GM12875 (cell line): ENCODE data around the gene ADGRG6.

Source experiments
- H3K4me3 ChIP-seq: one replicate; pipeline ENCODE4 v1.5.1; 2011; ENCODE audit warnings: low read depth, low read length, control low read depth
- TF ChIP-seq, protein P1 (sequence below): IDR thresholded peaks from 2 replicates; pipeline ENCODE4 v1.5.1; 2011; ENCODE audit warnings: low read depth, mild to moderate bottlenecking, control low read depth, inconsistent platforms, low read length, moderate library complexity, borderline replicate concordance; ENCODE audit not compliant: insufficient read depth

The ADGRG6 gene

DNA sequence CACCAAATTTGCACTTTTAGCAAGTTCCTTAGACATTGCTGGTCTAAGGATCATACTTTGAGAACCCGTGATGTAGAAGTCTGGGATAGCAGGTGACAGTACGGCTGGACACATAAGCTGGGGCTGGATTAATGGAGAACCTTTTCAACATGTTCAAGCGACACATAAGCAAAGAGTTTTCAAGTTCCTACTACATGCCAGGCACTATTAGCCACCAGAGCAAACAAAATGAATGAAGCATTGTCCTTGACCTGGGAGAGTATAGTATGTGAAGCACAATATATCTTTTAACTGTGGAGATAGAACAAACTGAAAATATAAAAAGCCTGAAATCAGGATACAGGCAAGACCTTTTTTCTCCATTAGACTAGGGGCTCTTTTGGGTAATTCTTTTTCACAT is 102.9 kb downstream of the ADGRG6 start:
- TF ChIP-seq, protein P1, sequence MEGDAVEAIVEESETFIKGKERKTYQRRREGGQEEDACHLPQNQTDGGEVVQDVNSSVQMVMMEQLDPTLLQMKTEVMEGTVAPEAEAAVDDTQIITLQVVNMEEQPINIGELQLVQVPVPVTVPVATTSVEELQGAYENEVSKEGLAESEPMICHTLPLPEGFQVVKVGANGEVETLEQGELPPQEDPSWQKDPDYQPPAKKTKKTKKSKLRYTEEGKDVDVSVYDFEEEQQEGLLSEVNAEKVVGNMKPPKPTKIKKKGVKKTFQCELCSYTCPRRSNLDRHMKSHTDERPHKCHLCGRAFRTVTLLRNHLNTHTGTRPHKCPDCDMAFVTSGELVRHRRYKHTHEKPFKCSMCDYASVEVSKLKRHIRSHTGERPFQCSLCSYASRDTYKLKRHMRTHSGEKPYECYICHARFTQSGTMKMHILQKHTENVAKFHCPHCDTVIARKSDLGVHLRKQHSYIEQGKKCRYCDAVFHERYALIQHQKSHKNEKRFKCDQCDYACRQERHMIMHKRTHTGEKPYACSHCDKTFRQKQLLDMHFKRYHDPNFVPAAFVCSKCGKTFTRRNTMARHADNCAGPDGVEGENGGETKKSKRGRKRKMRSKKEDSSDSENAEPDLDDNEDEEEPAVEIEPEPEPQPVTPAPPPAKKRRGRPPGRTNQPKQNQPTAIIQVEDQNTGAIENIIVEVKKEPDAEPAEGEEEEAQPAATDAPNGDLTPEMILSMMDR, result no peak
- no peak overlapping the region for H3K4me3 ChIP-seq

DNA sequence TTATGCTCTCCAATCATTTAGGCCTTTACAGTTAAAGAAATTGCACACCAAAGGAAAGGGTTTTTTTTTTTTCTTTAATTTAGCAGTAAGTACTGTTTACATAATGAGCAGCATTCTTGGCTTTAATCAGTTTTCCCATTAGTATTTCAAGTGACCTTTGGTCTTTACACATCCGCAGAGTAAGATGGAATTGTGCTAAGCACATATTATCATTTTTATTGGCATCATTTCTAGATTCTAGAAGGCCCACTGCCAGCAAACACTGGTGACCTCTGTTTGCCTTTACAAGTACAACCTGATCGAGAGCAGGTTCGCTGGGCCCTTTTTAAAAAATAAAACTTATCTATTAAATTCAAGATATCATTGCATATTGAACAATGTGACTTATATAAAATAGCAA is 104.3 kb downstream of the ADGRG6 start:
- TF ChIP-seq, protein P1, result no peak
- no peak overlapping the region for H3K4me3 ChIP-seq

DNA sequence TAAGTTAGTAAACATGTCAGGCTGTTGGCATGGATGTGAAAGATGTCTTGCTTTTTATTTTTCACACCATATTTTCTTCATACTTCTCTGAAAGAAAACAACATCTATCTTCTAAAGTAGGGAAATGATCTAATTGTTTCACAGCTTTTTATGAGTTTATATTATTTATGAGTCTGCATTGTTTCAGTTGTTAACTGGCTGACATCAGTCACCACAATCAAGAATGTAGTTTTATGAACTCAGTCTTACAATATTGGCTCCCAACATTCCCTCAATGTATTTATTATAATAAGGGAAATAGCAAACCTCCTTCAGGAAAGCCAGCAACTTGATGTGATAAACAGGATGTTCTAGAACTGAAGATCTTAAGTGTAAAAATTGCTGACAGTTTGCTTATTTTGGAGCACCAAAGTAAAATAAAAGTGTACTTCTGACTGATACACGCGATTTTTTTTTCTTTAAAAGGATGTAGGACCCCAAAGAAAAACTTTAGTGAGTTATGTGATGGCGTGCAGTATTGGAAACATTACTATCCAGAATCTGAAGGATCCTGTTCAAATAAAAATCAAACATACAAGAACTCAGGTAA is 106.0 kb downstream of the ADGRG6 start:
- TF ChIP-seq, protein P1, result no peak
- H3K4me3 ChIP-seq, result no peak overlapping the region

DNA sequence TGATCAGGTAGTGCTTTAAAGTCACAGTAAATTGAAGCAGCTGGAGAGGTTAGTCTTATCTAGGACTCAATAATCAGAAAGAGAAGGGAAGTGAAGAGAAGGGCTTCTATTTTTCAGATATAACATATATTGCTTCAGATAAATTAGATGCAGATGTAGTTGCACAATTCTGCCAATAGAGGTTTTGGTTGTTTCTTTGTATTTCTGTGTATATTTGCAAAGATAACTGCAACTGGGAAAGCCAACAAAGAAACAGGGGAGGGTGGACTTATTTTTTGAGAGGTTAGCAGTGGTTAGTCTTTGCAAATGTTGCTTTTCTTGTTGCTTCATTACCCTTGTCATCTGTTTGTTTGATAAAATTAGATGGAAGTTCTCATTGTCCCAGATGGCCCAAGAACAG is 106.6 kb downstream of the ADGRG6 start:
- H3K4me3 ChIP-seq, result no peak overlapping the region
- TF ChIP-seq, protein P1, result no peak

DNA sequence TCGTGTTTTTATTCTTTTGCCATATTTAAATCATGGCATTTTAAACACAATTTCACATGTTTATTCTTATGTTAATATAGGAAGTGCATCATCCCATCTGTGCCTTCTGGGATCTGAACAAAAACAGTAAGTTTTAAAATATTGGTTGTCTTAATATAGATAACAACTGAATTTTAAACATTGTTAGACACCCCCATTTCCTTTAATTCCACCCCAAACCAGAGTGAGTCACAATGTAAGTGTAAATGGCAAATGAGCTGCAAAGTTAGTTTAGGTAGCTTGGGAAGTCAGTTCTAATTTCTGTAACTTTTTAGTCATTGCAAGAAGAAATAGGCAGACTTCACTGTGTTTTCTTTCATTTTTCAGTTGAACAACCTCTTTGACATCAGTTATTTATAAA is 108.0 kb downstream of the ADGRG6 start:
- H3K4me3 ChIP-seq, result no peak overlapping the region

DNA sequence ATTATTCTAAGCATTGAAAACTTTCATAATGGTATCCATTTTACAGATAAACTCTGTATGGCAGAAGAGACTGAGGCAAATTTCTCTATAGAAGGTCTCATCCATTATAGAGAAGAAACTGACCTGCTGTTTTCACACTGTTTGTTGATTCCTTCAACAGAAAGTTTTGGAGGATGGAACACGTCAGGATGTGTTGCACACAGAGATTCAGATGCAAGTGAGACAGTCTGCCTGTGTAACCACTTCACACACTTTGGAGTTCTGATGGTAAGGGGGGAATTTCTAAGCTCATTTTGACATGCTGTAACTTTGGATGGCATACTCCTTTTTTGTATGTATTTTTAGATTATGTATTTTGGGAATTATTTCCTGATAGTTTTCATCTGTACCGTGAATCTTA is 109.3 kb downstream of the ADGRG6 start:
- H3K4me3 ChIP-seq, result no peak overlapping the region
- TF ChIP-seq, protein P1, result no peak

More for the DNA sequence above, 108.0 kb downstream of the ADGRG6 start:
- TF ChIP-seq, protein P1, result no peak

DNA sequence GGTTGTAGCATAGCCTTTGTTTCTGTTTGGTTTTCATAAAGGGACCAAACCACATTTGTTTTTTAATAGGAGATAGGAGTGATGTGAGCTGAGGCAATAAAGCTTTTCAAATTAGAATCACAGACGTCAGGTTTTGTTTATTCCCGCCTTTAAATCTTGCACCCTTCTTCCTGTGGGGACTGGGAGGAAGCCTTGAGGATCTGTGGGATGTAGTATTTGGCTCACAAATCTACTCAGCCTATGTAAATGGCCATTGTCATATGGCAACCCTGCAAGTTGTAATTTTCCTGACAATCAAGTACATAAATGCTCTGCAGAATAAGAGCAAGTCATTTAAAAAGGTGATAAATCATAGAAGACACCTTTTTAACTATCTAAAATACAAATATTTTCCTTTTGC is 110.4 kb downstream of the ADGRG6 start:
- H3K4me3 ChIP-seq, result no peak overlapping the region
- TF ChIP-seq, protein P1, result no peak
